Mucosa of descending colon (tissue), 3 donors: ENCODE data around the gene ARID1B. TPM values are rescaled to one million over a fixed set of nuclear protein-coding genes. Genes with fewer than 3 reads are reported as not detected.

Experiments
- ATAC-seq: fragments of 200-7000 bp; cut with Tn5 transposase; one replicate; pipeline ENCODE4 v1.9.1; 2020; ENCODE audit warnings: mild to moderate bottlenecking, moderate library complexity
- DNase-seq, 3 donors: peaks; one replicate each; pipeline ENCODE4 v3.0.0-alpha.2; 2020
- H3K36me3 ChIP-seq: fragments of 200-600 bp; one replicate; pipeline ENCODE4 v1.8.0; 2021; ENCODE audit warnings: low read depth, mild to moderate bottlenecking
- H3K4me1 ChIP-seq: fragments of 200-600 bp; one replicate; pipeline ENCODE4 v1.8.0; 2021; ENCODE audit warnings: low read depth, mild to moderate bottlenecking
- H3K4me3 ChIP-seq: fragments of 200-600 bp; one replicate; pipeline ENCODE4 v1.8.0; 2021; ENCODE audit warnings: mild to moderate bottlenecking
- H3K9me3 ChIP-seq: fragments of 200-600 bp; one replicate; pipeline ENCODE4 v1.8.0; 2021; ENCODE audit warnings: mild to moderate bottlenecking
- CTCF ChIP-seq: fragments of 200-600 bp; IDR thresholded peaks from one replicate; pipeline ENCODE4 v1.8.0; 2022; ENCODE audit warnings: antibody characterized with exemption, mild to moderate bottlenecking
- intact Hi-C, 2 donors: fragments of 100-400 bp; cut with DNase I in 1 of 2; cut with micrococcal nuclease in 1 of 2; formaldehyde crosslinking; loops; one replicate each; pipeline versions ENCODE4 v1.11.0 to v1.11.1; 2022; cut with DNase I, micrococcal nuclease
- total RNA-seq, 3 donors: library from RNA; stranded (reverse); fragmentation: NEBNext Ultra II Directional in 2 of 3; extraction: Animal tissue kit (Norgen Biotek cat#: 25700) in 2 of 3; gene quantifications; one replicate each; pipeline versions ENCODE4 v1.2.1 to v1.2.4, GENCODE V29; 2021 to 2023
- donor health status: DM: no; HTN: no; CAD: no; lungs with moderate emphysema.
- donor health status: DM: no; HTN: no; CAD: no.
- donor health status: DM: no; HTN: yes; CAD: no.

ARID1B gene
- total RNA-seq, 3 donors from 2014 or later, result 71.8 to 102 (median 101) TPM

GRCh38 chr6:157172830-157173536 lies 395.8 kb downstream of the ARID1B start:
- intact Hi-C loops, result no loop called here
- no peaks in the 10 kb centered on the region for H3K36me3 ChIP-seq
- DNase-seq, result no peak
- no peak overlapping the region for H3K4me3 ChIP-seq
- no peaks in the 10 kb centered on the region for H3K9me3 ChIP-seq
- no peaks in the 10 kb centered on the region for H3K4me1 ChIP-seq
- no peak for ATAC-seq
- TF ChIP-seq CTCF, result no peak

GRCh38 chr6:157173776-157174175 lies 396.6 kb downstream of the ARID1B start:
- no peak for TF ChIP-seq CTCF
- intact Hi-C loops, result no loop called here
- no peaks in the 10 kb centered on the region for H3K36me3 ChIP-seq

GRCh38 chr6:157174731-157175130 lies 397.6 kb downstream of the ARID1B start:
- ATAC-seq (no peak), DNase-seq (no peak)
- H3K9me3 ChIP-seq, result no peaks in the 10 kb centered on the region
- no peaks in the 10 kb centered on the region for H3K4me1 ChIP-seq
- intact Hi-C loops, result no loop called here
- H3K36me3 ChIP-seq, result no peaks in the 10 kb centered on the region
- H3K4me3 ChIP-seq, result no peak overlapping the region
- TF ChIP-seq CTCF, result no peak

More at GRCh38 chr6:157173776-157174175, 396.6 kb downstream of the ARID1B start:
- Histone ChIP-seq H3K9me3 (no peaks in the 10 kb centered on the region), H3K4me3 (no peak overlapping the region), H3K4me1 (no peaks in the 10 kb centered on the region)
- DNase-seq, result no peak
- no peak for ATAC-seq

- H3K9me3 ChIP-seq, result no peaks in the 10 kb centered on the region
- DNase-seq, result no peak
- TF ChIP-seq CTCF, result no peak
- H3K4me3 ChIP-seq, result no peak overlapping the region
- ATAC-seq, result no peak
- intact Hi-C loops, result no loop called here
- no peaks in the 10 kb centered on the region for H3K36me3 ChIP-seq
- peaks cover 17% of the 10 kb centered on the region for H3K4me1 ChIP-seq
Measured at GRCh38 chr6:157177731-157178336, 400.7 kb downstream of the ARID1B start.

- Histone ChIP-seq H3K4me3 (no peak overlapping the region), H3K9me3 (no peaks in the 10 kb centered on the region), H3K36me3 (no peaks in the 10 kb centered on the region), H3K4me1 (peaks cover 17% of the 10 kb centered on the region)
- TF ChIP-seq CTCF, result no peak
- DNase-seq (peak in 1 of 3 donors; percentile 53), ATAC-seq (peak; percentile 93)
- intact Hi-C loops, result loop anchor here in 1 of 2 donors (10.0 kb wide), 1 partner anchor 147 kb away; no protein-coding TSS in a partner anchor
Measured at GRCh38 chr6:157181649-157182048, 404.5 kb downstream of the ARID1B start.
